GM19324 (cell line): ENCODE data around the gene SLC6A7.
"Not testable (repeated sequence)": the region's sequence is repeated elsewhere in the genome, so short reads cannot be mapped to it uniquely, and the experiment has no call there.

Experiments
- ATAC-seq: cut with Tn5 transposase; IDR thresholded peaks from one replicate; pipeline ENCODE4 v1.9.1; 2021; ENCODE audit warnings: mild to moderate bottlenecking, moderate library complexity; ENCODE audit not compliant: unreplicated experiment, low FRiP score

SLC6A7 gene

GRCh38 chr5:150236981-150237754 is 47.3 kb downstream of the SLC6A7 start:
- ATAC-seq = no peak

- no peak for ATAC-seq
Observed at GRCh38 chr5:150238646-150239045, 48.8 kb downstream of the SLC6A7 start.

- ATAC-seq = no peak
Observed at GRCh38 chr5:150239099-150239793, 49.4 kb downstream of the SLC6A7 start.

- no peak for ATAC-seq
Observed at GRCh38 chr5:150239794-150240122, 49.9 kb downstream of the SLC6A7 start.

- no peak for ATAC-seq
Observed at GRCh38 chr5:150241298-150242160, 51.7 kb downstream of the SLC6A7 start.

- no peak for ATAC-seq
Observed at GRCh38 chr5:150242251-150242894, 52.5 kb downstream of the SLC6A7 start.

- ATAC-seq = no peak
Observed at GRCh38 chr5:150243590-150243989, 53.7 kb downstream of the SLC6A7 start.

- no peak for ATAC-seq
Observed at GRCh38 chr5:150244209-150244608, 54.3 kb downstream of the SLC6A7 start.

GRCh38 chr5:150245111-150245789 is 55.4 kb downstream of the SLC6A7 start:
- no peak for ATAC-seq

- no peak for ATAC-seq
Observed at GRCh38 chr5:150245808-150246207, 55.9 kb downstream of the SLC6A7 start.

GRCh38 chr5:150246429-150246828 is 56.6 kb downstream of the SLC6A7 start:
- ATAC-seq = no peak

GRCh38 chr5:150246835-150247234 is 57.0 kb downstream of the SLC6A7 start:
- no peak for ATAC-seq

- no peak for ATAC-seq
Observed at GRCh38 chr5:150247726-150248125, 57.9 kb downstream of the SLC6A7 start.

- ATAC-seq = not testable (repeated sequence)
Observed at GRCh38 chr5:150248493-150248892, 58.6 kb downstream of the SLC6A7 start.

- no peak for ATAC-seq
Observed at GRCh38 chr5:150248946-150249345, 59.1 kb downstream of the SLC6A7 start.

GRCh38 chr5:150249744-150250143 is 59.9 kb downstream of the SLC6A7 start:
- ATAC-seq = no peak

- ATAC-seq = no peak
Observed at GRCh38 chr5:150251504-150251903, 61.6 kb downstream of the SLC6A7 start.

- ATAC-seq = no peak
Observed at GRCh38 chr5:150252489-150252888, 62.6 kb downstream of the SLC6A7 start.

GRCh38 chr5:150253416-150254208 is 63.8 kb downstream of the SLC6A7 start:
- no peak for ATAC-seq
